Measurements from ENCODE around the gene SOX21.

The SOX21 gene

DNA sequence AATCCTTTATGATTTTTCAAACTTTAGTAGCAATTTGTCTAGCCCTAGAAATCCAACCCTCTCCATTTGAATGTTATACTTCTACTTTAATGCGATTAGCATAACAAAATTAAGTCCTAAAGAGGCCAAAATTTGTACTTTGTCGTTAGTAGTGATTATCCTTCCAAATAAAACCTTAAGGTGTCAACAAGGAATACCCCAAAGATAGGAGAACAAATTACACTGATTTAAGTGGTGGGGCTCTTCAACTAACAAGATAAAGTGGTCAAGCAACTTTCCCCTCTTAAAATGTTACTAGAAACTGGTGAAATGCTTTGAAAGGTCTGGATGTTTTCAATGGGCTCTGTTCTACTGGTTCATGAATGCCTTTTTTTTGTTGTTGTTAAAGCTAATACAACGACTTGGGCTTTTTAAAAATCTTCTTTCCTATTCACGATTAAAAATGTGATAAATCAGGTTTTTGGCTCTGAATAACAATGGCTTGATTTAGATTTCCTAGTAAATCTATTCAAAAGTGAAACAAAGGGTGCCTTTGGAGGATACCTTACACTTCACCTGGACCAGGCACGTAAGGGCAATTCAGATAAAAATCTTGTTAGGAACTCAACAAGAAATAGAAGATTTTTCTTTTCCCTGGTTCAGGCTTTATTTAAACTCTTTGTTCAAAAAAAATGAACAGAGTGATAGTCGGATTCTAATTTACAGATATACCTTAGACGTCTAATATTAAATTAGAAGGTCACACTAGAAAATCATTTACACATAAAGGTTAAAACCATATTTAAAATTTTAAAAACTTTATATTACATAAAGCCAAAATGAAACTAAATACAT is 3.1 kb downstream of the SOX21 start:
- peak; percentile 12 for DNase-seq (ENCODE audit: low read depth, low spot score)
- TF ChIP-seq, protein P1, sequence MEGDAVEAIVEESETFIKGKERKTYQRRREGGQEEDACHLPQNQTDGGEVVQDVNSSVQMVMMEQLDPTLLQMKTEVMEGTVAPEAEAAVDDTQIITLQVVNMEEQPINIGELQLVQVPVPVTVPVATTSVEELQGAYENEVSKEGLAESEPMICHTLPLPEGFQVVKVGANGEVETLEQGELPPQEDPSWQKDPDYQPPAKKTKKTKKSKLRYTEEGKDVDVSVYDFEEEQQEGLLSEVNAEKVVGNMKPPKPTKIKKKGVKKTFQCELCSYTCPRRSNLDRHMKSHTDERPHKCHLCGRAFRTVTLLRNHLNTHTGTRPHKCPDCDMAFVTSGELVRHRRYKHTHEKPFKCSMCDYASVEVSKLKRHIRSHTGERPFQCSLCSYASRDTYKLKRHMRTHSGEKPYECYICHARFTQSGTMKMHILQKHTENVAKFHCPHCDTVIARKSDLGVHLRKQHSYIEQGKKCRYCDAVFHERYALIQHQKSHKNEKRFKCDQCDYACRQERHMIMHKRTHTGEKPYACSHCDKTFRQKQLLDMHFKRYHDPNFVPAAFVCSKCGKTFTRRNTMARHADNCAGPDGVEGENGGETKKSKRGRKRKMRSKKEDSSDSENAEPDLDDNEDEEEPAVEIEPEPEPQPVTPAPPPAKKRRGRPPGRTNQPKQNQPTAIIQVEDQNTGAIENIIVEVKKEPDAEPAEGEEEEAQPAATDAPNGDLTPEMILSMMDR (IDR thresholded peaks at IDR 0.05; ENCODE audit: low read depth, low read length), result no peak
- H3K4me3 ChIP-seq (ENCODE audit: low read depth, low read length), result no peak overlapping the region
- in situ Hi-C loops (cut with HindIII; ENCODE audit: low sequenced_read_pairs), result no loop called here

DNA sequence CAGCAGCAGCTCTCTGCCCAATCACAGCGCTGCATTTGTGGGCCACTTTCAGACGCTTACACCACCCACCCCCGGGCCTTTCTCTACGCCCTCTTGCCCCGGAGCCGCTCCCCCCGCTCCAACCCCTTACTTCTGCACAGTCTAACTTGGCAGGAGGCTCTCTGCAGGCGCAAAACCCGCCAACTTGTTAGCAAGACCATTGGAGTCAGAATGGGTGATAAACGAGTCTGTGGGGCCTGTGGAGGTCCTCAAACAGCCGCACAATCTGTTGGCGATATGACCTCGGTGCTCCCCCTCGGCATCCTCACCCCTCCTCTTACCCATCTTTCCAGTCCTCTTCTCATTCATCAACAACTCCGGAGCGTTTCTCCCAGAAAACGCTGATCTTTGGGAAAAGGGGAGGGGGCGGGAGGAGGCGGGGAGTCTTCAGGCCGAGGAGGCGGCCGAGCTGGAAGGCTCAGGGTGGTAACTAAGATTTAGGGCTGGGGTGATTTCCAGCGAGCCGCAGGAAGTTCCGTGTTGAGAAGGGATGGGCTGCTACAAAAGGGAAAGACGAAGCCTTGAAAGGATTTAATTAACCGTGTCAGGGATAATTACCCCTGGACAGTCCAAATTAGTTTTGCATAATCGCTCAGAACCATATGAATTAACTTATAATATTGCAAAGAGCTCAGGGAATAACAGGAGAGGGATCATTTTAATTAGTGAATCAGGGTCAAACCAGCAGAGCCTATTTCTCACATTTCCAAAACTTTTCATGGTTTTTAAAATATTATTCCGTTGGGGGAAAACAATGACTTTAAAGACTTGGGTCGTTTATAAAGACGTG is 4.1 kb downstream of the SOX21 start:
- TF ChIP-seq, protein P1 (IDR thresholded peaks at IDR 0.05; ENCODE audit: low read depth, low read length), result no peak
- peak overlapping the region; percentile 29 for H3K4me3 ChIP-seq (ENCODE audit: low read depth, low read length)
- in situ Hi-C loops (cut with HindIII; ENCODE audit: low sequenced_read_pairs), result no loop called here
- peak; percentile 27 for DNase-seq (ENCODE audit: low read depth, low spot score)

DNA sequence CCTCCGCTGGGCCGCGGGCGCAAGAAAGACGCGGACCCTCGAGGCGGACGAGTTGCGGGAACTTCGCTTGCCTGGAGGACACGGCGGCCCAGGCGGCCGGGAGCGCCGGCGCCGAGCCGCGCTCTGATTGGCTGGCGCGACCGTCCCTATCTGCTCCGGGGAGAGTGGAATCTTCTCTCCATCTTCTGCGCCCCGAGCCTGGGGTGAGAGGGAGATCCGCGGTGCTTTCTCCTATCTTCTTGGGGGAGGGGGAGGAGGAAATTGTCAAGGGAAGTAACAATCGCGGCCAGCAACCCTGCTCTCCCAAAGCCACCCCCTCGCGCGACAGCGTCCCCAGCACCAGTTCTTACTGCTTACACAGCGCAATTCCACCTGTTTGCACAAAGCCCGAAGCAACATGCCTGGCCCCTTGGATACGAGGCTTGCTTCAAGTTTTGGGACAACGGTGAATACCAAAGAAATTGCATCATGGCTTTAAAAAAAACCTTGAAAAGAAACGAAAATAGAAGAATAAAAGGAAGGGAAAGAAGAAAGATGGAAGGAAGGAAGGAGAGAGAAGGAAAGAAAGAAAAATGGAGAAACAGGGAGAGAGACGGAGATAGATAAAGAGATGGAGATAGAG is 4.8 kb downstream of the SOX21 start:
- TF ChIP-seq, protein P1 (IDR thresholded peaks at IDR 0.05; ENCODE audit: low read depth, low read length), result no peak
- in situ Hi-C loops (cut with HindIII; ENCODE audit: low sequenced_read_pairs), result no loop called here
- DNase-seq (ENCODE audit: low read depth, low spot score), result peak; percentile 7
- peak overlapping the region; percentile 29 for H3K4me3 ChIP-seq (ENCODE audit: low read depth, low read length)

DNA sequence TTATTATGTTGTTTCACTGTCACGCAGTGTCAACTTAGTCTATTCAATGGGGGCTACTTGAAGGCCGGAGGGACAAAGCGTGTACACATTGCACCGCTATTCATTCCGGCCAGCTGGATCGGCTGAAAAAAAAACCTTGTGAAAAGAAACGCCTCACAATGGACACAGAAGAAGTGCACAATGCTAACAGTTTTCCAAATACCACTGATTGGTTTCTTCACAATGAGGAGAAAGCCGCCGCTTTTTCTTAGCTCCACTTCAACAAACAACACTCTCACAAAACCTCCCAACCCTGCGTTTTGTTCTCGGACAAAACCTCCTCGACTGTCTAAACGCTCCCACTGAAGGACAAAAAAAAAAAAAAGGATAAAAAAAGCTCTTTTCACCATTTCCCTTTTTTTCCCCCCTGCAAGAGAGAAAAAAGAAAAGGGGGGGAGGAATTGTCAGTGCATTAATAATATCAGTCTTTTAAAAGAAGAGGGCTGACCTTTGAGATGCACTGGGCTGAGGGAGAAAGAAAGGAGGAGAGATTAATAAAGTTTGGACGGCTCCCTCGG is 5.4 kb downstream of the SOX21 start:
- peak overlapping the region; percentile 10 for H3K4me3 ChIP-seq (ENCODE audit: low read depth, low read length)
- TF ChIP-seq, protein P1 (IDR thresholded peaks at IDR 0.05; ENCODE audit: low read depth, low read length), result no peak
- DNase-seq (ENCODE audit: low read depth, low spot score), result peak; percentile 8
- in situ Hi-C loops (cut with HindIII; ENCODE audit: low sequenced_read_pairs), result no loop called here

DNA sequence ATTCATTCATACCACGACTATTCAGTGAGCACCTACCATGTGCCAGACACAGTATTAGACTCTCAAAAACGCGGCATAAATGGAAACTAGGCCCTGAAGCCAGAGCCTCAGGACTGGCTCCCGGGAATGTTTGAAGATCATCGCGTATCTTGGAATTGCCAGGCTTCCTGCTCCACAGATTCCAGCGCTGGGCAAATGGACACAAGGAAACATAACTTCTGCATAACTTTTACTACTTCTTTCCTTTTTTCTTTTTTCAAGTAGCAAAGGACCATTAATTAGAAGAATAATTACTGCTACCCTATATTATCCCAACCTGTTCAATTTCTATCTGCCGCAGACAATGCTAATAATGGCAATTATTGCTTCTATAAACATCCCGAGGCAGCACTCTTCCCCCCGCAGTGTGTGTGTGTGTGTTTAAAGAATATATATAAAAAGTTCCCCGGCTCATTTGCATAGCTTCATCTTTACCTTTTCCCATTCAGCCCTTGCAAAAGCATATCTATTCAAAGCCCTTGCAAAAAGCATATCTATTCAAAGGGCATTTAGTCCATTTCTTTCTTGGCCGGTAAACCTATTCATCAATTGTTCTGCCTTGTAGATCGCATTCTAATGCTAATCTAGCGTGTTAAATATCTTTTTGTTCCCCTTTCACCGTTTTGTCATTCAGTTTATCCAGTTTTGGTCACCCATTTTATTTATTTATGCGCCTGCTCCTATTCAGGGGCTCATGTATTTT is 6.1 kb downstream of the SOX21 start:
- H3K4me3 ChIP-seq (ENCODE audit: low read depth, low read length), result no peak overlapping the region
- in situ Hi-C loops (cut with HindIII; ENCODE audit: low sequenced_read_pairs), result no loop called here
- TF ChIP-seq, protein P1 (IDR thresholded peaks at IDR 0.05; ENCODE audit: low read depth, low read length), result no peak
- DNase-seq (ENCODE audit: low read depth, low spot score), result no peak
